Keratinocyte (primary cell): ENCODE results near the gene ARHGAP32. TPM values are rescaled to one million over a fixed set of nuclear protein-coding genes. Genes with fewer than 3 reads are reported as not detected.

Source experiments
- DNase-seq: peaks from one replicate; pipeline ENCODE4 v3.0.0-alpha.2; 2011; ENCODE audit warnings: low read depth, missing footprints, low spot score
- FAIRE-seq: peaks from 2 replicates; lab custom pipeline; 2011; peaks lifted over from hg19 to GRCh38; lab: Jason Lieb, UNC
- H2AFZ ChIP-seq: 2 replicates; pipeline ENCODE4 v1.6.0; 2012; ENCODE audit warnings: low read length, control low read depth, inconsistent platforms; ENCODE audit not compliant: control insufficient read depth
- H3K27ac ChIP-seq: 2 replicates; pipeline ENCODE4 v1.5.1; 2011; ENCODE audit warnings: low read length; ENCODE audit not compliant: control insufficient read depth, insufficient read depth
- H3K27me3 ChIP-seq: 3 replicates; pipeline ENCODE4 v1.6.0; 2011; ENCODE audit warnings: low read length; ENCODE audit not compliant: control insufficient read depth, insufficient read depth; ENCODE audit errors: extremely low read depth
- H3K36me3 ChIP-seq, 2 experiments: 2 replicates in 1 of 2; 3 replicates in 1 of 2; pipeline ENCODE4 v1.5.1; 2011; ENCODE audit warnings: low read length in 2 of 2, mild to moderate bottlenecking in 1 of 2; ENCODE audit not compliant: control insufficient read depth in 2 of 2, insufficient read depth in 2 of 2; ENCODE audit errors: extremely low read depth in 1 of 2
- H3K4me1 ChIP-seq: 3 replicates; pipeline ENCODE4 v1.5.1; 2011; ENCODE audit warnings: low read length; ENCODE audit not compliant: control insufficient read depth, insufficient read depth; ENCODE audit errors: extremely low read depth
- H3K4me2 ChIP-seq: 3 replicates; pipeline ENCODE4 v1.6.0; 2011; ENCODE audit warnings: low read depth, low read length; ENCODE audit not compliant: control insufficient read depth, insufficient read depth; ENCODE audit errors: extremely low read depth
- H3K4me3 ChIP-seq, 3 experiments: fragments of 200-600 bp in 1 of 3; sonication (generic) in 1 of 3; 2 replicates in 2 of 3; 3 replicates in 1 of 3; pipeline ENCODE4 v1.5.1; 2011 to 2016; ENCODE audit warnings: low read length in 3 of 3, mild to moderate bottlenecking in 3 of 3, control low read depth in 2 of 3, inconsistent platforms in 1 of 3, low read depth in 1 of 3, mixed read lengths in 1 of 3, mixed run types in 1 of 3, moderate library complexity in 1 of 3; ENCODE audit not compliant: control insufficient read depth in 2 of 3, insufficient read depth in 2 of 3; ENCODE audit errors: extremely low read depth in 1 of 3
- H3K79me2 ChIP-seq: 2 replicates; pipeline ENCODE4 v1.6.0; 2012; ENCODE audit warnings: low read length; ENCODE audit not compliant: control insufficient read depth, insufficient read depth
- H3K9ac ChIP-seq: 3 replicates; pipeline ENCODE4 v1.6.0; 2011; ENCODE audit warnings: low read length; ENCODE audit not compliant: control insufficient read depth, insufficient read depth; ENCODE audit errors: extremely low read depth
- H3K9me1 ChIP-seq: 3 replicates; pipeline ENCODE4 v1.6.0; 2011; ENCODE audit warnings: low read length; ENCODE audit not compliant: control insufficient read depth, insufficient read depth; ENCODE audit errors: extremely low read depth
- H3K9me3 ChIP-seq: 2 replicates; pipeline ENCODE4 v1.5.1; 2012; ENCODE audit warnings: low read depth, low read length; ENCODE audit not compliant: control insufficient read depth
- H4K20me1 ChIP-seq: 3 replicates; pipeline ENCODE4 v1.6.0; 2011; ENCODE audit warnings: low read length; ENCODE audit not compliant: control insufficient read depth, insufficient read depth; ENCODE audit errors: extremely low read depth
- EZH2 ChIP-seq: IDR thresholded peaks from one replicate; pipeline ENCODE4 v1.6.1; 2012; ENCODE audit warnings: inconsistent platforms, mild to moderate bottlenecking, low read length, moderate library complexity
- dilution Hi-C: fragments of 300-500 bp; cut with MboI; formaldehyde crosslinking; loops from one replicate; pipeline ENCODE4 v1.7.0; 2020; ENCODE audit warnings: low sequenced_read_pairs; ENCODE audit not compliant: extremely low pct_ligation_motif_present
- polyA plus RNA-seq, 5 experiments: library from polyadenylated mRNA; depleted of rRNA in 3 of 5; stranded (reverse) in 3 of 5; stranded (forward) in 1 of 5; unstranded in 1 of 5; fragments of >200 nt; gene quantifications; 1 replicate in 1 of 5; 2 replicates in 3 of 5; 3 replicates in 1 of 5; pipeline versions ENCODE4 v1.2.1 to v1.2.3, GENCODE V29; 2011 to 2012; ENCODE audit warnings: missing spikeins in 2 of 5, low read depth in 1 of 5, low replicate concordance in 1 of 5
- TF ChIP-seq, protein P1 (sequence below), 3 experiments: IDR thresholded peaks in 1 of 3; conservative IDR thresholded peaks in 1 of 3; optimal IDR thresholded peaks in 1 of 3; 2 replicates in 2 of 3; 3 replicates in 1 of 3; pipeline versions ENCODE3 to v1.5.1; 2011; ENCODE audit warnings: low read length in 3 of 3, mild to moderate bottlenecking in 3 of 3, moderate library complexity in 2 of 3, control low read depth in 1 of 3, inconsistent platforms in 1 of 3; ENCODE audit not compliant: insufficient read depth in 2 of 3; ENCODE audit errors: extremely low read depth in 1 of 3

ARHGAP32 gene
- polyA plus RNA-seq, 1 donor (not counting 4 experiments of a cell fraction or from before 2014, with no cell fraction given) = 10.8 TPM

DNA sequence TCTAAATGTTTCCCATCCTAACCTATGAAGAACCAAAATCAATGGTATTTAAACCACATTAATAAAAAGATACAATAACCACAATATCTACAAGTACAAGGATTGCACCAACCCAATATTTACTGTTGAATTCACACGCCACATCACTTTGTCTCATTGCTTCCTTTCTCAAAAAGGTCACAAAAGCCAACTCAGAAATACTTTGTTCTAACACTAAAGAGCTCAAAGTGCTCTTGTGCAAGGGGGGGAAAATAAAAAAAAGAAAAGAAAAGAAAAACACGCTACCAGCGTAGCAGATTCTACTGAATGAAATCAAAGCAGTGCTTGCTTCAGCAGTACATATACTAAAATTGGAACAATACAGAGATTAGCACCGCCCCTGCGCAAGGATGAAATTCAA is 10.5 kb upstream of the ARHGAP32 start:
- Histone ChIP-seq H3K9me1 (no peaks in the 10 kb centered on the region), H3K4me1 (no peaks in the 10 kb centered on the region), H3K27me3 (no peaks in the 10 kb centered on the region), H3K36me3 (no peaks in the 10 kb centered on the region), H3K79me2 (no peaks in the 10 kb centered on the region), H3K9me3 (no peaks in the 10 kb centered on the region), H4K20me1 (no peaks in the 10 kb centered on the region), H3K4me3 (no peak overlapping the region), H3K4me2 (no peak overlapping the region), H2AFZ (no peak overlapping the region), H3K27ac (no peak overlapping the region), H3K9ac (no peak overlapping the region)
- dilution Hi-C loops = no loop called here
- FAIRE-seq (no peak), DNase-seq (no peak)
- TF ChIP-seq, protein P1, sequence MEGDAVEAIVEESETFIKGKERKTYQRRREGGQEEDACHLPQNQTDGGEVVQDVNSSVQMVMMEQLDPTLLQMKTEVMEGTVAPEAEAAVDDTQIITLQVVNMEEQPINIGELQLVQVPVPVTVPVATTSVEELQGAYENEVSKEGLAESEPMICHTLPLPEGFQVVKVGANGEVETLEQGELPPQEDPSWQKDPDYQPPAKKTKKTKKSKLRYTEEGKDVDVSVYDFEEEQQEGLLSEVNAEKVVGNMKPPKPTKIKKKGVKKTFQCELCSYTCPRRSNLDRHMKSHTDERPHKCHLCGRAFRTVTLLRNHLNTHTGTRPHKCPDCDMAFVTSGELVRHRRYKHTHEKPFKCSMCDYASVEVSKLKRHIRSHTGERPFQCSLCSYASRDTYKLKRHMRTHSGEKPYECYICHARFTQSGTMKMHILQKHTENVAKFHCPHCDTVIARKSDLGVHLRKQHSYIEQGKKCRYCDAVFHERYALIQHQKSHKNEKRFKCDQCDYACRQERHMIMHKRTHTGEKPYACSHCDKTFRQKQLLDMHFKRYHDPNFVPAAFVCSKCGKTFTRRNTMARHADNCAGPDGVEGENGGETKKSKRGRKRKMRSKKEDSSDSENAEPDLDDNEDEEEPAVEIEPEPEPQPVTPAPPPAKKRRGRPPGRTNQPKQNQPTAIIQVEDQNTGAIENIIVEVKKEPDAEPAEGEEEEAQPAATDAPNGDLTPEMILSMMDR (optimal IDR thresholded peaks at IDR 0.05 in 1 of 3, IDR thresholded peaks at IDR 0.05 in 1 of 3, conservative IDR thresholded peaks at IDR 0.05 in 1 of 3; ENCODE audit: extremely low read depth in 1 of 3, insufficient read depth in 2 of 3, low read length in 3 of 3) = no peak
- TF ChIP-seq EZH2 = no peak

GRCh38 chr11:129195682-129196081 is 3.6 kb upstream of the ARHGAP32 start:
- no peak overlapping the region for H3K27ac ChIP-seq
- H3K79me2 ChIP-seq = peaks cover 5% of the 10 kb centered on the region
- TF ChIP-seq EZH2 = no peak
- TF ChIP-seq, protein P1 (optimal IDR thresholded peaks at IDR 0.05 in 1 of 3, IDR thresholded peaks at IDR 0.05 in 1 of 3, conservative IDR thresholded peaks at IDR 0.05 in 1 of 3; ENCODE audit: extremely low read depth in 1 of 3, insufficient read depth in 2 of 3, low read length in 3 of 3) = no peak
- FAIRE-seq = no peak
- H3K4me2 ChIP-seq = no peak overlapping the region
- no peaks in the 10 kb centered on the region for H3K9me1 ChIP-seq
- H3K4me3 ChIP-seq = no peak overlapping the region
- no peaks in the 10 kb centered on the region for H4K20me1 ChIP-seq
- no peaks in the 10 kb centered on the region for H3K27me3 ChIP-seq
- H3K9me3 ChIP-seq = no peaks in the 10 kb centered on the region
- dilution Hi-C loops = no loop called here
- H3K9ac ChIP-seq = no peak overlapping the region
- H3K36me3 ChIP-seq = no peaks in the 10 kb centered on the region
- DNase-seq = no peak
- H2AFZ ChIP-seq = no peak overlapping the region
- H3K4me1 ChIP-seq = peaks cover 10% of the 10 kb centered on the region
